ENCODE results near the gene LRRC10.

Gene LRRC10

GRCh38 chr12:69642531-69642930, 31.8 kb upstream of the LRRC10 start:
- Histone ChIP-seq H3K9ac (ENCODE audit: low read length) (no peak overlapping the region), H4K20me1 (ENCODE audit: insufficient read depth, low read length) (no peaks in the 10 kb centered on the region), H3K4me3 (ENCODE audit: low read depth, low read length, poor library complexity, severe bottlenecking) (no peak overlapping the region), H3K4me2 (ENCODE audit: low read length) (no peak overlapping the region), H2AFZ (ENCODE audit: low read length) (no peak overlapping the region), H3F3A (ENCODE audit: insufficient read depth, low read length) (no peaks in the 10 kb centered on the region), H3K4me1 (ENCODE audit: insufficient read depth, low read length, severe bottlenecking) (peaks cover 4% of the 10 kb centered on the region), H3K27me3 (ENCODE audit: insufficient read depth, low read length) (no peaks in the 10 kb centered on the region), H3K27ac (ENCODE audit: low read depth, low read length, poor library complexity, severe bottlenecking) (no peak overlapping the region), H3K79me2 (ENCODE audit: insufficient read depth, low read length) (no peaks in the 10 kb centered on the region), H3K36me3 (ENCODE audit: insufficient read depth, low read length) (no peaks in the 10 kb centered on the region), H3K9me2 (ENCODE audit: low read depth, low read length) (no peaks in the 10 kb centered on the region), H3K9me3 (ENCODE audit: low read length) (no peaks in the 10 kb centered on the region)
- TF ChIP-seq EZH2 (IDR thresholded peaks at IDR 0.05; ENCODE audit: borderline replicate concordance, low read length) (no peak), CTCF (IDR thresholded peaks at IDR 0.05; ENCODE audit: low read length) (no peak)

GRCh38 chr12:69641546-69641945, 30.8 kb upstream of the LRRC10 start:
- Histone ChIP-seq H3K9me2 (ENCODE audit: low read depth, low read length) (no peaks in the 10 kb centered on the region), H3K79me2 (ENCODE audit: insufficient read depth, low read length) (no peaks in the 10 kb centered on the region), H3K4me2 (ENCODE audit: low read length) (no peak overlapping the region), H3F3A (ENCODE audit: insufficient read depth, low read length) (no peaks in the 10 kb centered on the region), H3K36me3 (ENCODE audit: insufficient read depth, low read length) (no peaks in the 10 kb centered on the region), H3K4me1 (ENCODE audit: insufficient read depth, low read length, severe bottlenecking) (no peaks in the 10 kb centered on the region), H3K9ac (ENCODE audit: low read length) (no peak overlapping the region), H2AFZ (ENCODE audit: low read length) (no peak overlapping the region), H3K27ac (ENCODE audit: low read depth, low read length, poor library complexity, severe bottlenecking) (no peak overlapping the region), H3K27me3 (ENCODE audit: insufficient read depth, low read length) (no peaks in the 10 kb centered on the region), H4K20me1 (ENCODE audit: insufficient read depth, low read length) (no peaks in the 10 kb centered on the region), H3K4me3 (ENCODE audit: low read depth, low read length, poor library complexity, severe bottlenecking) (no peak overlapping the region), H3K9me3 (ENCODE audit: low read length) (no peaks in the 10 kb centered on the region)
- TF ChIP-seq CTCF (IDR thresholded peaks at IDR 0.05; ENCODE audit: low read length) (no peak), EZH2 (IDR thresholded peaks at IDR 0.05; ENCODE audit: borderline replicate concordance, low read length) (no peak)

GRCh38 chr12:69639400-69640016, 28.8 kb upstream of the LRRC10 start:
- TF ChIP-seq CTCF (IDR thresholded peaks at IDR 0.05; ENCODE audit: low read length) (peak; percentile 93), EZH2 (IDR thresholded peaks at IDR 0.05; ENCODE audit: borderline replicate concordance, low read length) (no peak)
- Histone ChIP-seq H4K20me1 (ENCODE audit: insufficient read depth, low read length) (no peaks in the 10 kb centered on the region), H3K27me3 (ENCODE audit: insufficient read depth, low read length) (no peaks in the 10 kb centered on the region), H3K9me3 (ENCODE audit: low read length) (no peaks in the 10 kb centered on the region), H3K27ac (ENCODE audit: low read depth, low read length, poor library complexity, severe bottlenecking) (no peak overlapping the region), H3K79me2 (ENCODE audit: insufficient read depth, low read length) (no peaks in the 10 kb centered on the region), H3K4me3 (ENCODE audit: low read depth, low read length, poor library complexity, severe bottlenecking) (no peak overlapping the region), H3K4me2 (ENCODE audit: low read length) (no peak overlapping the region), H3F3A (ENCODE audit: insufficient read depth, low read length) (no peaks in the 10 kb centered on the region), H3K9me2 (ENCODE audit: low read depth, low read length) (no peaks in the 10 kb centered on the region), H3K9ac (ENCODE audit: low read length) (no peak overlapping the region), H3K4me1 (ENCODE audit: insufficient read depth, low read length, severe bottlenecking) (no peaks in the 10 kb centered on the region), H2AFZ (ENCODE audit: low read length) (no peak overlapping the region), H3K36me3 (ENCODE audit: insufficient read depth, low read length) (no peaks in the 10 kb centered on the region)

Data from OCI-LY1 (cell line).